ENCODE data around the gene AGO4. TPM values are rescaled to one million over a fixed set of nuclear protein-coding genes. Genes with fewer than 3 reads are reported as not detected.
"Not testable (repeated sequence)": the region's sequence is repeated elsewhere in the genome, so short reads cannot be mapped to it uniquely, and the experiment has no call there.

Gene AGO4
- total RNA-seq, 2 experiments from 2014 or later: 16.5 to 20.9 TPM

GRCh38 chr1:35790670-35791069 lies 17.1 kb upstream of the AGO4 start:
- Mint-ChIP-seq H3K36me3 (ENCODE audit: low read depth) (no peaks in the 10 kb centered on the region), H3K4me3 (no peak overlapping the region), H3K4me1 (no peaks in the 10 kb centered on the region), H3K9me3 (no peaks in the 10 kb centered on the region), H3K27me3 (no peaks in the 10 kb centered on the region), H3K27ac (no peak overlapping the region)
- ChIA-PET CTCF (interaction anchor here (0.7 kb wide), 2 partner anchors 92 to 380 kb away, joined by 4 to 5 read pairs; partner anchors contain the start of gene AGO1), POLR2A (no interaction called here)
- DNase-seq: no peak

- Mint-ChIP-seq H3K36me3 (ENCODE audit: low read depth) (no peaks in the 10 kb centered on the region), H3K4me3 (no peak overlapping the region), H3K9me3 (no peaks in the 10 kb centered on the region), H3K27me3 (peaks cover 1% of the 10 kb centered on the region), H3K27ac (no peak overlapping the region), H3K4me1 (no peaks in the 10 kb centered on the region)
- CTCF ChIA-PET: no interaction called here
- POLR2A ChIA-PET: no interaction called here
- DNase-seq: no peak
Observed at GRCh38 chr1:35795295-35795694, 12.5 kb upstream of the AGO4 start.

- no peak overlapping the region for H3K4me3 Mint-ChIP-seq
- no peak overlapping the region for H3K27ac Mint-ChIP-seq
- H3K36me3 Mint-ChIP-seq (ENCODE audit: low read depth): no peaks in the 10 kb centered on the region
- H3K4me1 Mint-ChIP-seq: no peaks in the 10 kb centered on the region
- POLR2A ChIA-PET: no interaction called here
- H3K9me3 Mint-ChIP-seq: no peaks in the 10 kb centered on the region
- CTCF ChIA-PET: interaction anchor here (0.6 kb wide), 1 partner anchor 86 kb away, joined by 4 read pairs; the partner anchor contains the start of gene AGO1
- no peak for DNase-seq
- H3K27me3 Mint-ChIP-seq: peaks cover 1% of the 10 kb centered on the region
Observed at GRCh38 chr1:35797380-35797779, 10.4 kb upstream of the AGO4 start.

GRCh38 chr1:35798019-35798418 lies 9.8 kb upstream of the AGO4 start:
- DNase-seq; H3K36me3 Mint-ChIP-seq (ENCODE audit: low read depth); H3K27ac Mint-ChIP-seq; H3K4me1 Mint-ChIP-seq; H3K9me3 Mint-ChIP-seq; POLR2A ChIA-PET; H3K4me3 Mint-ChIP-seq; H3K27me3 Mint-ChIP-seq: not testable (repeated sequence)
- CTCF ChIA-PET: interaction anchor here (1.2 kb wide), 1 partner anchor 28 kb away, joined by 3 read pairs; the partner anchor contains the start of gene CLSPN

- H3K9me3 Mint-ChIP-seq: not testable (repeated sequence)
Observed at GRCh38 chr1:35800167-35800887, 7.5 kb upstream of the AGO4 start.

GRCh38 chr1:35808450-35809113 lies 766 bp downstream of the AGO4 start:
- H3K36me3 Mint-ChIP-seq (ENCODE audit: low read depth): peaks cover 5% of the 10 kb centered on the region
- ChIA-PET POLR2A (interaction anchor here (1.0 to 3.8 kb wide), 4 partner anchors 13 to 251 kb away, joined by 3 to 23 read pairs (median 4); partner anchors contain the start of genes CLSPN, KIAA0319L and NCDN), CTCF (interaction anchor here (1.6 kb wide), 1 partner anchor 12 kb away, joined by 3 read pairs; no protein-coding TSS in a partner anchor)
- H3K27ac Mint-ChIP-seq: peak overlapping the region; percentile 84
- H3K4me1 Mint-ChIP-seq: peaks cover 48% of the 10 kb centered on the region
- no peaks in the 10 kb centered on the region for H3K9me3 Mint-ChIP-seq
- peak overlapping the region; percentile 90 for H3K4me3 Mint-ChIP-seq
- no peaks in the 10 kb centered on the region for H3K27me3 Mint-ChIP-seq
- DNase-seq: peak; percentile 29

More at GRCh38 chr1:35800167-35800887, 7.5 kb upstream of the AGO4 start:
- DNase-seq; H3K27ac Mint-ChIP-seq; H3K36me3 Mint-ChIP-seq (ENCODE audit: low read depth); POLR2A ChIA-PET; H3K4me3 Mint-ChIP-seq; H3K27me3 Mint-ChIP-seq: not testable (repeated sequence)
- CTCF ChIA-PET: interaction anchor here (0.6 kb wide), 1 partner anchor 85 kb away, joined by 3 read pairs; no protein-coding TSS in a partner anchor
- peaks cover 11% of the 10 kb centered on the region for H3K4me1 Mint-ChIP-seq

- peaks cover 45% of the 10 kb centered on the region for H3K4me1 Mint-ChIP-seq
- POLR2A ChIA-PET: interaction anchor here (2.5 to 3.8 kb wide), 2 partner anchors 30 to 40 kb away, joined by 8 to 23 read pairs; partner anchors contain the start of gene CLSPN
- H3K27me3 Mint-ChIP-seq: no peaks in the 10 kb centered on the region
- DNase-seq: no peak
- peak overlapping the region; percentile 90 for H3K4me3 Mint-ChIP-seq
- H3K9me3 Mint-ChIP-seq: no peaks in the 10 kb centered on the region
- CTCF ChIA-PET: interaction anchor here (0.6 to 1.6 kb wide), 4 partner anchors 12 to 93 kb away, joined by 3 read pairs; partner anchors contain the start of gene AGO1
- peak overlapping the region; percentile 84 for H3K27ac Mint-ChIP-seq
- H3K36me3 Mint-ChIP-seq (ENCODE audit: low read depth): peaks cover 5% of the 10 kb centered on the region
Observed at GRCh38 chr1:35809114-35810095, 1.6 kb downstream of the AGO4 start.

- Mint-ChIP-seq H3K4me3 (peak overlapping the region; percentile 90), H3K36me3 (ENCODE audit: low read depth) (peaks cover 5% of the 10 kb centered on the region), H3K27me3 (no peaks in the 10 kb centered on the region), H3K27ac (peak overlapping the region; percentile 69), H3K9me3 (no peaks in the 10 kb centered on the region), H3K4me1 (peaks cover 39% of the 10 kb centered on the region)
- no peak for DNase-seq
- ChIA-PET CTCF (interaction anchor here (0.6 to 1.6 kb wide), 3 partner anchors 33 to 94 kb away, joined by 3 to 4 read pairs (median 3); no protein-coding TSS in a partner anchor), POLR2A (interaction anchor here (2.5 to 3.8 kb wide), 2 partner anchors 31 to 41 kb away, joined by 8 to 23 read pairs; partner anchors contain the start of gene CLSPN)
Observed at GRCh38 chr1:35810096-35810881, 2.5 kb downstream of the AGO4 start.

GRCh38 chr1:35812754-35813153 lies 4.9 kb downstream of the AGO4 start:
- not testable (repeated sequence) for H3K9me3 Mint-ChIP-seq; H3K27me3 Mint-ChIP-seq; H3K36me3 Mint-ChIP-seq (ENCODE audit: low read depth); H3K27ac Mint-ChIP-seq; DNase-seq; H3K4me3 Mint-ChIP-seq
- POLR2A ChIA-PET: interaction anchor here (3.8 kb wide), 1 partner anchor 43 kb away, joined by 23 read pairs; the partner anchor contains the start of gene CLSPN
- CTCF ChIA-PET: interaction anchor here (1.3 kb wide), 1 partner anchor 70 kb away, joined by 4 read pairs; the partner anchor contains the start of gene AGO1
- H3K4me1 Mint-ChIP-seq: peaks cover 34% of the 10 kb centered on the region

GRCh38 chr1:35825255-35825654 lies 17.4 kb downstream of the AGO4 start:
- no peaks in the 10 kb centered on the region for H3K27me3 Mint-ChIP-seq
- DNase-seq: no peak
- H3K9me3 Mint-ChIP-seq: no peaks in the 10 kb centered on the region
- H3K4me3 Mint-ChIP-seq: no peak overlapping the region
- no peak overlapping the region for H3K27ac Mint-ChIP-seq
- ChIA-PET POLR2A (no interaction called here), CTCF (no interaction called here)
- peaks cover 14% of the 10 kb centered on the region for H3K36me3 Mint-ChIP-seq (ENCODE audit: low read depth)
- peaks cover 7% of the 10 kb centered on the region for H3K4me1 Mint-ChIP-seq

- no peak for DNase-seq
- H3K27me3 Mint-ChIP-seq: no peaks in the 10 kb centered on the region
- no peak overlapping the region for H3K27ac Mint-ChIP-seq
- H3K9me3 Mint-ChIP-seq: no peaks in the 10 kb centered on the region
- H3K4me3 Mint-ChIP-seq: no peak overlapping the region
- peaks cover 44% of the 10 kb centered on the region for H3K36me3 Mint-ChIP-seq (ENCODE audit: low read depth)
- POLR2A ChIA-PET: no interaction called here
- no peaks in the 10 kb centered on the region for H3K4me1 Mint-ChIP-seq
- CTCF ChIA-PET: interaction anchor here (1.1 kb wide), 1 partner anchor 51 kb away, joined by 3 read pairs; the partner anchor contains the start of gene AGO1
Observed at GRCh38 chr1:35832276-35832905, 24.6 kb downstream of the AGO4 start.
